Right lobe of liver (tissue), 4 donors: ENCODE measurements around the gene LYSMD4.

Source experiments
- POLR2A ChIP-seq: fragments of 450-650 bp; IDR thresholded peaks from one replicate; pipeline ENCODE4 v1.6.1; 2017; ENCODE audit warnings: antibody characterized with exemption, mild to moderate bottlenecking
- TF ChIP-seq, protein P1 (sequence below), 4 donors: fragments of 200-600 bp in 3 of 4; fragments of 450-650 bp in 1 of 4; IDR thresholded peaks; one replicate each; pipeline versions ENCODE4 v1.5.1 to v1.8.0; 2016 to 2022; ENCODE audit warnings: antibody characterized with exemption in 4 of 4, mild to moderate bottlenecking in 2 of 4
- donor health status: DM: no; HTN: no; CAD: no.
- donor health status: DM: no; HTN: no; CAD: no.
- donor health status: DM: no; HTN: yes; CAD: no.

DNA sequence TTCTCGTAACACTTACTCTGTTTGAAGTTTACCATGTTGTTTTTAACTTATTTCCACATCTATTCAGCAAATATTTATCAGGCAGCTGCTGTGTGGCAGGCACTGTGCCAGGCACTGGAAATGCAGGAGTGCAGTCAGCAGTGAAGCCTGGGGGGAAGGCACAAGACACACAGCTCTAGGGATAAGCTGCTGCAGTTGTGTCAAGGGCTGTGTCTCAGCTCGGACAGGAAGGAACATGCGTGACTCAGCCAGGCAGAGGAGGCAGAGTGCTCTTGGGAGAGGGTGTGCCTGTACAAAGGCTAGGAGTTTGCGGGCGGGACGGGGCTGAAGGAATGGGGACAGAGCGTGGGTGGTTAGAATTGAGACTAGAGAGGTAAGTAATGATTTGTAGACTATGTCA is 24.7 kb downstream of the LYSMD4 start:
- TF ChIP-seq, protein P1, sequence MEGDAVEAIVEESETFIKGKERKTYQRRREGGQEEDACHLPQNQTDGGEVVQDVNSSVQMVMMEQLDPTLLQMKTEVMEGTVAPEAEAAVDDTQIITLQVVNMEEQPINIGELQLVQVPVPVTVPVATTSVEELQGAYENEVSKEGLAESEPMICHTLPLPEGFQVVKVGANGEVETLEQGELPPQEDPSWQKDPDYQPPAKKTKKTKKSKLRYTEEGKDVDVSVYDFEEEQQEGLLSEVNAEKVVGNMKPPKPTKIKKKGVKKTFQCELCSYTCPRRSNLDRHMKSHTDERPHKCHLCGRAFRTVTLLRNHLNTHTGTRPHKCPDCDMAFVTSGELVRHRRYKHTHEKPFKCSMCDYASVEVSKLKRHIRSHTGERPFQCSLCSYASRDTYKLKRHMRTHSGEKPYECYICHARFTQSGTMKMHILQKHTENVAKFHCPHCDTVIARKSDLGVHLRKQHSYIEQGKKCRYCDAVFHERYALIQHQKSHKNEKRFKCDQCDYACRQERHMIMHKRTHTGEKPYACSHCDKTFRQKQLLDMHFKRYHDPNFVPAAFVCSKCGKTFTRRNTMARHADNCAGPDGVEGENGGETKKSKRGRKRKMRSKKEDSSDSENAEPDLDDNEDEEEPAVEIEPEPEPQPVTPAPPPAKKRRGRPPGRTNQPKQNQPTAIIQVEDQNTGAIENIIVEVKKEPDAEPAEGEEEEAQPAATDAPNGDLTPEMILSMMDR (IDR thresholded peaks at IDR 0.05), result no peak
- no peak for TF ChIP-seq POLR2A
